Upper lobe of left lung (tissue), 6 donors: Measurements from ENCODE around the gene ADAM19. TPM values are rescaled to one million over a fixed set of nuclear protein-coding genes. Genes with fewer than 3 reads are reported as not detected.

ENCODE experiments used
- ATAC-seq, 2 donors: fragments of 200-7000 bp; cut with Tn5 transposase; one replicate each; pipeline ENCODE4 v1.9.1; 2022; ENCODE audit warnings: mild to moderate bottlenecking in 2 of 2, moderate library complexity in 2 of 2; ENCODE audit not compliant: low FRiP score in 2 of 2
- DNase-seq, 2 donors: peaks; one replicate each; pipeline ENCODE4 v3.0.0-alpha.2; 2019 to 2020
- H3K27ac ChIP-seq, 4 donors: fragments of 200-600 bp; sonication (generic); one replicate each; pipeline ENCODE4 v1.5.1; 2016 to 2019
- H3K27me3 ChIP-seq, 4 donors: fragments of 200-600 bp; sonication (generic); one replicate each; pipeline ENCODE4 v1.5.1; 2017 to 2019
- H3K36me3 ChIP-seq, 4 donors: fragments of 200-600 bp; sonication (generic); one replicate each; pipeline ENCODE4 v1.5.1; 2016 to 2019
- H3K4me1 ChIP-seq, 4 donors: fragments of 200-600 bp; sonication (generic); one replicate each; pipeline ENCODE4 v1.5.1; 2018 to 2019
- H3K4me3 ChIP-seq, 4 donors: fragments of 200-600 bp; sonication (generic); one replicate each; pipeline ENCODE4 v1.5.1; 2017 to 2019; ENCODE audit warnings: mild to moderate bottlenecking in 2 of 4, moderate library complexity in 1 of 4
- H3K9me3 ChIP-seq, 4 donors: fragments of 200-600 bp; sonication (generic); one replicate each; pipeline ENCODE4 v1.5.1; 2018 to 2019
- CTCF ChIP-seq, 6 experiments: fragments of 450-650 bp in 4 of 6; fragments of 200-600 bp in 2 of 6; sonication (generic) in 2 of 6; IDR thresholded peaks; one replicate each; pipeline ENCODE4 v1.5.1; 2016 to 2019; ENCODE audit warnings: antibody characterized with exemption in 6 of 6
- EP300 ChIP-seq, 4 donors: sonication (generic); formaldehyde crosslinking; IDR thresholded peaks; one replicate each; pipeline ENCODE4 v1.5.1; 2017; ENCODE audit warnings: antibody characterized with exemption in 4 of 4, control low read depth in 2 of 4
- POLR2A ChIP-seq, 4 donors: fragments of 450-650 bp; IDR thresholded peaks; one replicate each; pipeline ENCODE4 v1.5.1; 2016 to 2017; ENCODE audit warnings: antibody characterized with exemption in 4 of 4, mild to moderate bottlenecking in 2 of 4
- POLR2AphosphoS5 ChIP-seq, 2 donors: sonication (generic); formaldehyde crosslinking; IDR thresholded peaks; one replicate each; pipeline ENCODE4 v1.5.1; 2017; ENCODE audit warnings: antibody characterized with exemption in 2 of 2
- WGBS, 2 donors: methylation state at CpG; one replicate each; pipeline ENCODE4 v1.1.5; 2017 to 2018; 5-methylcytosine and 5-hydroxymethylcytosine counted together
- total RNA-seq, 6 donors: library from RNA; depleted of rRNA in 4 of 6; stranded (reverse); fragments of >200 nt in 4 of 6; gene quantifications; one replicate each; pipeline versions ENCODE4 v1.1.0 to v1.2.1, GENCODE V29; 2016 to 2021
- donor health status: DM: no; HTN: no; CAD: no; lungs with moderate emphysema.
- donor health status: DM: no; HTN: yes; CAD: no; lungs with severe emphysema.

The ADAM19 gene
- total RNA-seq, 6 donors from 2014 or later: 5.5 to 17.0 (median 7.1) TPM

- ATAC-seq (no peak), DNase-seq (peak in 1 of 2 donors; percentile 59)
- H3K36me3 ChIP-seq: peaks cover 0 to 52% (median 21%) of the 10 kb centered on the region in 4 donors
- WGBS, 2 donors: 91 to 94% methylated on average over 6 to 11 of the region's 11 CpGs
- no peak overlapping the region for H3K4me3 ChIP-seq
- H3K27ac ChIP-seq: no peak overlapping the region
- H3K9me3 ChIP-seq: no peaks in the 10 kb centered on the region
- TF ChIP-seq POLR2AphosphoS5 (IDR thresholded peaks at IDR 0.05) (no peak), POLR2A (IDR thresholded peaks at IDR 0.05) (no peak), EP300 (IDR thresholded peaks at IDR 0.05) (no peak), CTCF (IDR thresholded peaks at IDR 0.05) (no peak)
- H3K27me3 ChIP-seq: no peaks in the 10 kb centered on the region
- no peaks in the 10 kb centered on the region for H3K4me1 ChIP-seq
Observed at GRCh38 chr5:157491471-157491995, 84.0 kb downstream of the ADAM19 start.

GRCh38 chr5:157487358-157487757 lies 88.2 kb downstream of the ADAM19 start:
- peak overlapping the region in 1 of 4 donors; percentile 43 for H3K27ac ChIP-seq
- H3K36me3 ChIP-seq: peaks cover 0 to 54% (median 18%) of the 10 kb centered on the region in 4 donors
- no peak for ATAC-seq

GRCh38 chr5:157486861-157487260 lies 88.7 kb downstream of the ADAM19 start:
- Histone ChIP-seq H3K4me1 (peaks cover 0 to 4% (median 2%) of the 10 kb centered on the region in 4 donors), H3K9me3 (no peaks in the 10 kb centered on the region), H3K27me3 (no peaks in the 10 kb centered on the region), H3K27ac (peak overlapping the region in 1 of 4 donors; percentile 43), H3K36me3 (peaks cover 0 to 53% (median 16%) of the 10 kb centered on the region in 4 donors), H3K4me3 (no peak overlapping the region)
- DNase-seq: no peak
- ATAC-seq: no peak
- 78 to 85% methylated on average over 3 of the region's 3 CpGs for WGBS, 2 donors
- TF ChIP-seq CTCF (IDR thresholded peaks at IDR 0.05) (no peak), POLR2A (IDR thresholded peaks at IDR 0.05) (no peak), POLR2AphosphoS5 (IDR thresholded peaks at IDR 0.05) (no peak), EP300 (IDR thresholded peaks at IDR 0.05) (no peak)

More at GRCh38 chr5:157487358-157487757, 88.2 kb downstream of the ADAM19 start:
- H3K4me1 ChIP-seq: peaks cover 0 to 4% (median 2%) of the 10 kb centered on the region in 4 donors
- 77% methylated on average over 3 of the region's 3 CpGs; no CpG with 5 or more reads in 1 of the 2 donors for WGBS, 2 donors
- peak in 1 of 2 donors; percentile 47 for DNase-seq
- no peak overlapping the region for H3K4me3 ChIP-seq
- TF ChIP-seq POLR2AphosphoS5 (IDR thresholded peaks at IDR 0.05) (no peak), POLR2A (IDR thresholded peaks at IDR 0.05) (no peak)
- no peaks in the 10 kb centered on the region for H3K9me3 ChIP-seq
- H3K27me3 ChIP-seq: no peaks in the 10 kb centered on the region

GRCh38 chr5:157486221-157486681 lies 89.3 kb downstream of the ADAM19 start:
- peak in 1 of 2 donors; percentile 7 for ATAC-seq
- Histone ChIP-seq H3K36me3 (peaks cover 0 to 53% (median 16%) of the 10 kb centered on the region in 4 donors), H3K9me3 (no peaks in the 10 kb centered on the region), H3K4me1 (peaks cover 0 to 4% (median 2%) of the 10 kb centered on the region in 4 donors), H3K4me3 (no peak overlapping the region), H3K27me3 (no peaks in the 10 kb centered on the region), H3K27ac (no peak overlapping the region)
- no peak for DNase-seq
- TF ChIP-seq POLR2A (IDR thresholded peaks at IDR 0.05) (no peak), POLR2AphosphoS5 (IDR thresholded peaks at IDR 0.05) (no peak), CTCF (IDR thresholded peaks at IDR 0.05) (no peak), EP300 (IDR thresholded peaks at IDR 0.05) (no peak)
- WGBS, 2 donors: 81% methylated on average over 3 to 8 of the region's 8 CpGs

GRCh38 chr5:157485811-157486210 lies 89.8 kb downstream of the ADAM19 start:
- TF ChIP-seq POLR2A (IDR thresholded peaks at IDR 0.05) (no peak), EP300 (IDR thresholded peaks at IDR 0.05) (no peak), CTCF (IDR thresholded peaks at IDR 0.05) (no peak), POLR2AphosphoS5 (IDR thresholded peaks at IDR 0.05) (no peak)
- no peak for ATAC-seq
- H3K27me3 ChIP-seq: no peaks in the 10 kb centered on the region
- H3K4me3 ChIP-seq: no peak overlapping the region
- H3K36me3 ChIP-seq: peaks cover 0 to 49% (median 16%) of the 10 kb centered on the region in 4 donors
- WGBS, 2 donors: 93 to 100% methylated on average over 3 of the region's 3 CpGs
- no peaks in the 10 kb centered on the region for H3K9me3 ChIP-seq
- no peak overlapping the region for H3K27ac ChIP-seq
- no peak for DNase-seq
- H3K4me1 ChIP-seq: peaks cover 0 to 4% (median 2%) of the 10 kb centered on the region in 4 donors
